ENCODE measurements around the gene TMEM81. TPM values are rescaled to one million over a fixed set of nuclear protein-coding genes. Genes with fewer than 3 reads are reported as not detected.

The TMEM81 gene
- total and polyA plus RNA-seq, 2 of the 8 experiments (the other 6 are each of a cell fraction or from before 2014, with no cell fraction given) = 2.1 to 5.9 TPM

DNA sequence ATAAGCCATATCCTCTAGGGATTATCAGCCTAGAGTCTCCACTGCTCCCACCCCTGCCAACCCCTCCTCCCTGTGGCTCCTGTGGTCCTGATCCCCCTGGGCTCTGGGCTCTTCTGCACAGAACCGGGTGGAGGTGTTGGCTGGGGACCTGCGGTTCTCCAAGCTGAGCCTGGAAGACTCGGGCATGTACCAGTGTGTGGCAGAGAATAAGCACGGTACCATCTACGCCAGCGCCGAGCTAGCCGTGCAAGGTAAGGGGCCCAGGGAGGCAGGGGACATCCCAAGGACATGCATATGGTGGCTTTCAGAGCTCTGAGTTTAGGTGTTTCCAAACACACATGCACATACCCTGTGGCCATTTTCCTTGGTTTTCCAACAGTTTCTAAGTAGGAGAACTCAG, 21.9 kb downstream of the TMEM81 start:
- Histone ChIP-seq H3K27me3 (replicated peaks in 1 of 4; ENCODE audit: control insufficient read depth in 3 of 4, extremely low read depth in 1 of 4, insufficient read depth in 3 of 4, low read length in 3 of 4) (no peaks in the 10 kb centered on the region), H3K4me3 (ENCODE audit: extremely low read depth in 1 of 4, insufficient read depth in 2 of 4, low read depth in 3 of 4, low read length in 4 of 4) (no peak overlapping the region), H4K91ac (replicated peaks; ENCODE audit: insufficient read length, low read length) (no peak overlapping the region), H2BK20ac (ENCODE audit: low read length) (0 out of 2 replicates have a peak overlapping the region, but pooled peaks have one; percentile 13), H2BK15ac (ENCODE audit: low read length) (no peak overlapping the region), H3K79me1 (ENCODE audit: low read depth, low read length) (no peaks in the 10 kb centered on the region), H2BK120ac (replicated peaks; ENCODE audit: low read depth, low read length) (no peak overlapping the region), H2AFZ (ENCODE audit: low read length) (peak overlapping the region; percentile 62; the same call in 1 of the 2 replicates), H3K14ac (ENCODE audit: insufficient read length) (no peak overlapping the region), H4K20me1 (replicated peaks in 1 of 2; ENCODE audit: control insufficient read depth in 1 of 2, insufficient read depth in 2 of 2, low read length in 2 of 2) (peaks cover 0 to 1% of the 10 kb centered on the region in 2 experiments), H3K27ac (ENCODE audit: low read depth, low read length) (no peak overlapping the region), H3K4me2 (ENCODE audit: insufficient read depth in 1 of 2, low read depth in 2 of 2, low read length in 2 of 2) (no peak overlapping the region), H3K23ac (ENCODE audit: insufficient read length) (no peak overlapping the region), H3K9ac (replicated peaks in 1 of 4; ENCODE audit: extremely low read depth in 1 of 4, low read depth in 3 of 4, low read length in 3 of 4) (no peak overlapping the region), H2AK5ac (ENCODE audit: low read depth, low read length) (no peak overlapping the region), H3K4me1 (replicated peaks in 1 of 4; ENCODE audit: control insufficient read depth in 3 of 4, insufficient read depth in 4 of 4, low read length in 3 of 4) (peaks cover 0 to 4% (median 2%) of the 10 kb centered on the region in 4 experiments; a peak in 4 of 7 replicates), H3K56ac (replicated peaks; ENCODE audit: insufficient read length, low read depth, low read length) (no peak overlapping the region), H2BK5ac (ENCODE audit: low read depth, low read length) (no peak overlapping the region), H3K9me3 (ENCODE audit: insufficient read depth in 2 of 2, low read depth in 1 of 2, low read length in 1 of 2) (no peaks in the 10 kb centered on the region), H3K23me2 (ENCODE audit: low read depth, low read length) (no peaks in the 10 kb centered on the region), H3K18ac (ENCODE audit: extremely low read depth, low read length) (no peak overlapping the region), H3K79me2 (ENCODE audit: control insufficient read depth in 1 of 2, insufficient read depth in 2 of 2, low read length in 2 of 2) (no peaks in the 10 kb centered on the region), H2BK12ac (ENCODE audit: low read depth, low read length) (no peak overlapping the region), H3K36me3 (ENCODE audit: control insufficient read depth in 2 of 4, insufficient read depth in 4 of 4, low read length in 3 of 4) (no peaks in the 10 kb centered on the region), H4K8ac (ENCODE audit: extremely low read depth, insufficient read depth, low read length) (peak overlapping the region; percentile 38; the same call in 1 of the 2 replicates), H3K4ac (replicated peaks; ENCODE audit: insufficient read length, low read depth, low read length) (no peak overlapping the region), H4K5ac (ENCODE audit: insufficient read length, low read depth, low read length) (no peak overlapping the region)
- CTCF ChIA-PET (ENCODE audit: partially characterized antibody) = interaction anchor here (0.7 to 38.9 kb wide), 32 partner anchors 12 to 374 kb away, joined by 3 to 1336 read pairs (median 6); partner anchors contain the start of genes CNTN2 and RBBP5
- FAIRE-seq (no peak), DNase-seq (ENCODE audit: low read depth in 1 of 2, low spot score in 2 of 2) (no peak)
- 95% methylated on average over 8 of the region's 8 CpGs; no CpG with 5 or more reads in 1 of the 2 experiments for WGBS, 2 experiments (ENCODE audit: extremely low coverage in 1 of 2, insufficient coverage in 1 of 2, insufficient read length in 1 of 2, insufficient replicate concordance in 2 of 2, low coverage in 1 of 2, low lambda C conversion rate in 2 of 2, missing lambda C conversion rate in 1 of 2)
- POLR2A ChIA-PET (ENCODE audit: partially characterized antibody) = interaction anchor here (1.2 to 2.5 kb wide), 2 partner anchors 59 to 87 kb away, joined by 3 to 6 read pairs; no protein-coding TSS in a partner anchor
- TF ChIP-seq GTF2F1 (IDR thresholded peaks at IDR 0.05; ENCODE audit: borderline replicate concordance, low read depth, low read length) (no peak), TEAD4 (IDR thresholded peaks at IDR 0.05; ENCODE audit: low read depth, low read length) (no peak), KDM4A (IDR thresholded peaks at IDR 0.05; ENCODE audit: low read depth, low read length, severe bottlenecking) (no peak), PHF8 (conservative IDR thresholded peaks at IDR 0.05; ENCODE audit: low read depth, low read length) (no peak), SIX5 (IDR thresholded peaks at IDR 0.05; ENCODE audit: low read depth, low read length) (no peak), KDM5A (IDR thresholded peaks at IDR 0.05; ENCODE audit: low read length) (no peak), NANOG (IDR thresholded peaks at IDR 0.05; ENCODE audit: insufficient read depth, low read depth, low read length, poor library complexity, severe bottlenecking) (no peak)
- TF ChIP-seq, protein P1, sequence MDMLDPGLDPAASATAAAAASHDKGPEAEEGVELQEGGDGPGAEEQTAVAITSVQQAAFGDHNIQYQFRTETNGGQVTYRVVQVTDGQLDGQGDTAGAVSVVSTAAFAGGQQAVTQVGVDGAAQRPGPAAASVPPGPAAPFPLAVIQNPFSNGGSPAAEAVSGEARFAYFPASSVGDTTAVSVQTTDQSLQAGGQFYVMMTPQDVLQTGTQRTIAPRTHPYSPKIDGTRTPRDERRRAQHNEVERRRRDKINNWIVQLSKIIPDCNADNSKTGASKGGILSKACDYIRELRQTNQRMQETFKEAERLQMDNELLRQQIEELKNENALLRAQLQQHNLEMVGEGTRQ (IDR thresholded peaks at IDR 0.05; ENCODE audit: low read length) = no peak
